ENCODE results near the gene ANKRD44.
A peak's percentile ranks its signal among the peaks of the same experiment; 100 is the strongest.
"Not testable (repeated sequence)": the region's sequence is repeated elsewhere in the genome, so short reads cannot be mapped to it uniquely, and the experiment has no call there.

Gene ANKRD44

GRCh38 chr2:197310271-197310985 is at the start of gene ANKRD44:
ANKRD44 (minus strand) TSS chr2:197310780; CDS start chr2:197310604, 176 bp downstream.
- peak; percentile 60 for DNase-seq

DNA sequence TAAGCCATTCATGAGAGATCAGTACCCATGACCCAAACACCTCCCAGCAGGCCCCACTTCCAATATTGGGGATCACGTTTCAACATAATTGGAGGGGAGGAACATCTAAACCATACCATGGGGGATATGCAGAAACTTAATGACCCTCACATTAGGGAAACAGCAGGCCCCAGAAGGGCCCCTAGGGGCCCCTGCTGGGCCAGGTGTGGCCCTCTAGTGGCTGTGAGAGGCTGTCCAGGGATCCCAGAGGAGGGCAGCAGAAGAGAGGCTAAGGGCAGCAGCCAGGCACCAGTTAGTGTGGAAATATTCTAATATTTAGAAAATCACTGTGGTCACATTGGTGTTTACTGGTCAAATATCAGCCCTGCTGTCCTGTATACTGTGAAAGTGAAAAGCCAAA is 49.3 kb upstream of the ANKRD44 start:
- no peak for DNase-seq

DNA sequence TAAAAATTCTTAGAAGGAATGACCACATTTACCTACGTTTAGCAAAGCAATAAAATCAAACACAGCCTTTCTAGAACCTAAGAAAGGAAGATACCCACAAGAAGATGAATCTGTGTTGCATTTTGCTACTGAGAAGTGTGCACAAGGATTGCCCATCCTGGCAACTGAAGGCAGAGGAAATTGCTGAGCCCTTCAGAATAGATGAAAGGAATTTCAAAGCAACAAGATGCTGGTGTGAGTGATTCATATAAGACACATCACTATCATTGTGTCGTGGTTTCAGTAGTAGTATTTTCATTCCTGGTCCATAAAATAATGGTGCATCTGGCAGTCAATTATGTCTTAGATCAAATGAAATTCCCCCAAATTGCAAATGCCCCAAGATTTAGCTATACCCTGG is 48.4 kb upstream of the ANKRD44 start:
- no peak for DNase-seq

DNA sequence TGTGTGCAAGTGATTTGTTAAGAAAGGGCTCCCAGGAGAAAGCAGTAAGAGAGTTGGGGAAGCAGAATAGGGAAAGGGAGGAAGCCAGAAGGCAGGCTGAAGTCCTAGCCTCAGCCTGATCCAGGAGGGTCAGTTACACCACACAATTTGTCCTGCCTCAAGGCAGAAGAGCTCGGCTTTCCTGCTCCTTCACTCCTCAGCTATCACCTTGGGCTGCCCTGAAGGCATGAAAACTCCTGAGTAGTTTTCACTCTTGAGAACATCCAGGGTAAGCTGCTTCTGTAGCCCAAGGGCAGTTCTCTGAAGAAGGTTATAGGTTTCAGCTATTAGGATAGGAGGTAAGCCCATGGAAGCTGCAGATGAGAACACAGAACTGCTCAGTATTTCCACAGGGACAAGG is 47.4 kb upstream of the ANKRD44 start:
- no peak for DNase-seq

DNA sequence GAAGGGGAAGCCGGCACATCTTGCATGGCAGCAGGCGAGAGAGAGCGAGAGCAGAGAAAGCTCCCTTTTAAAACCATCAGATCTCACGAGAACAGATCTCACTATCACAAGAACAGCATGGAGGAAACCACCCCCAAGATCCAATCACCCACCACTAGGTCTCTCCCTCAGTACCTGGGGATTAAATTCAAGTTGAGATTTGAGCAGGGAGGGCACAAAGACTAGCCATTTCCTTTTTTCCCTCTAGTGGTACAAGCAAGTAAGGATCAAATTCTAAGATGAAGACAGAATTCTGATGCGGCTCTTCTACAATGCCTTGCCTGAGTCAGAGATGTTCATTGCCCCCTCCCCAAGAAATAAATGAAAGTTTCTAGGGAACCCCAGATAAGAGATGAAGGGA is 45.6 kb upstream of the ANKRD44 start:
- no peak for DNase-seq

DNA sequence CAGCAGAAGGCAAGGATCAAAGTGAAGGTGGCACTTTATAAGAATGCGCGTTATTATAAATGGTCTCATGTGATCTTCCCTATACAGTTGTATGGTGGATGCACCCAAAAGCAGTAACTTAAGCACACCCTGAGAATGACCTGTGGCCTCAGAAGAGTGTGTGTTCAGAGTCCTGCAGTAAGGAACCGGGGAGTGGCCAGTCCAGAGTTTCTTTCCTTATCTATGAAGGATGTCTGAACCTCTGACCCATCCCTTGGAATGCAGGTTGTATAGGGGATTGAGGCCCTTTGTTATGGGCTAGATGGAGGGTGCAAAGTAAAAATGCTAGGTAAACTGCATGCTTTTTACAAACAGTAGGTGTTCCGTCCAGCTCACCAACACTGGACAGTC is 43.6 kb upstream of the ANKRD44 start:
- DNase-seq = no peak

- no peak for DNase-seq
Measured at GRCh38 chr2:197353393-197354168, 43.0 kb upstream of the ANKRD44 start.

DNA sequence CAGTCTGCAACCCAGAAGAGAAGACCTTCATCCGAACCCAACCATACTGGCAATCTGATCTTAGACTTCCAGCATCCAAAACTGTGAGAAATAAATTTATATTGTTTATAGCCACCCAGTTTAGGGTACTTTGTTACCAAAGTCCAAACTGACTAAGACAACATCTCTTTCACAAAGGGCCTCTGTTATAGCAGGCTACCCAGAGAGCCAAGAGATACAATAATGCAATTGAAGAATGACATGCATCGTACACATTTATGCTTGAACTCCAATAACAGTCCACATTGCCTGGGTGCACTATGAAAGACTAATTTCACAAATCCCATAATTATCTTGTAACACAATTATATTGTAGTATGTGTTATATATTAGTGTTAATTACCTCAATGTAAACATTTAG is 39.1 kb upstream of the ANKRD44 start:
- no peak for DNase-seq

DNA sequence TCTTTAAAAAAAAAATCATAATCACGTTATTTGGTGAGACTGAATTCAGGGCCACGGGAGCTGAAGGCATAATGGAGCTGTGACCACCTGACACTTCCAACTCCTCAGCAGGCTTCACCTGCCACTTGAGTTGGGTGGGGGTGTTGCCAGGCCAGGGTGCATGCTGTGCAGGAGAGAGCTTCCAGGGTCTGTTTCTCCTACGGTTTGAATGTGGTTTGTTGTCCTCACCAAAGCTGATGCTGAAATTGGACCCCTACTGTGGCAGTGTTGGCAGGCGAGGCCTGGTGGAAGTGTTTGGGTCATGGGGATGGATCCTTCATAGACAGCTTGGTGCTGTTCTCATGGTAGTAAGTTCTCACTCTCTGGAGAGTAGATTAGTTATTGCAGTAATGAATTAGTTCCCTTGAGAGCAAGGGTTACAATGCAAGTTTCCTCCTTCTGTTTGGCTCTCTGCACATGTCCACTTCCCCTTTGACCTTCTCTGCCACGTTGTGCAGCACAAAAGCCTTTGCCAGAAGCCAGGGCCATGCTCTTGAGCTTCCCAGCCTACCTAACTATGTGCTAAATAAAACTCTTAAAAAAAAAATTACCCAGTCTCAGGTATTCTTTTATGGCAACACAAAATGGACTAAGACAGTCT is 38.3 kb upstream of the ANKRD44 start:
- DNase-seq = no peak

- no peak for DNase-seq
Measured at GRCh38 chr2:197345846-197346370, 35.3 kb upstream of the ANKRD44 start.

DNA sequence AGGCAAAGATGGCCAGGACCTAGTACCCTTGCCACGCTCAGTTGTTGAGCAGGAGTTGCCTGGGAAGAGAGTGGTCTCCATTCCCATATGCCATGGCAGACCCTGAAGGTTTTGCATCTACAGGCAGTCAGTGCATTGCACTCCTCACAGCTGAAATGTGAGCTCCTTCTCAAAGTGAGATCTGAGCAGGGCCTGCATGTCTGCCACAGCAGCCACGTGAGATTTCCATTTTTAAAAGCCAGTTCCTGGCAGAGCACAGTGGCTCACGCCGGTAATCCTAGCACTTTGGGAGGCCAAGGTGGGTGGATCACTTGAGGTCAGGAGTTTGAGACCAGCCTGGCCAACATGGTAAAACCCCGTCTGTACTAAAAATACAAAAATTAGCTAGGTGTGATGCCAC is 33.4 kb upstream of the ANKRD44 start:
- DNase-seq = not testable (repeated sequence)

DNA sequence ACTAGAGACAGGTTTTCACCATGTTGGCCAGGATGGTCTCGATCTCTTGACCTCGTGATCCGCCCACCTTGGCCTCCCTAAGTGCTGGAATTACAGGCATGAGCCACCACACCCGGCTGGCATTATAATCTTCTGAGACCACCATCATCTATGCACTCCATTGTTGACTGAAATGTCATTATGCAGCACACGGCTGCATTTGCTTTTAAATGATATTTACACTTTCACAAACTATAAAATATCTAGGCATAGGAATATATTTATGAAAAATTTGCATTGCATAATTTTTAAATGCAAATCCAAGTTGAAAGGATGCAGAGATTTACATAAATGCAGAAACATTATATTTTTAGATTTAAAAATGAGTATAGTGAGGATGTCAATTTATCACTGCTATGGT is 30.0 kb upstream of the ANKRD44 start:
- no peak for DNase-seq

GRCh38 chr2:197339496-197340220 is 29.1 kb upstream of the ANKRD44 start:
- DNase-seq = no peak

GRCh38 chr2:197339016-197339415 is 28.4 kb upstream of the ANKRD44 start:
- DNase-seq = no peak

DNA sequence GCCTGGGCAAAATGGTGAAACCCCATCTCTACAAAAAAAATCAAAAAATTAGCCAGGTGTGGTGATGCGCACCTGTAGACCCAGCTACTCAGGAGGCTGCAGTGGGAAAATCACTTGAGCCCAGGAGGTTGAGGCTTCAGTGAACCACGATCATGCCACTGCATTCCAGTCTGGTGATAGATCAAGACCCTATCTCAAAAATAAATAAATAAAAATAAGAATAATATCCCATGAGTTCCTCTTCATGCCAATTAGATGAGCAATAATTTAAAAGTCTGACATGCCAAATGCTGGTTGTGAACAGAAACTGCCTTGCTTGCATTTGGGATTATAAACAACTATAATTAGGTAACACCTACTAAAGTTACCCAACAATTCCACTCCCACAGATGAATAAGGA is 22.1 kb upstream of the ANKRD44 start:
- DNase-seq = no peak

GRCh38 chr2:197328461-197328860 is 17.9 kb upstream of the ANKRD44 start:
- DNase-seq = no peak

DNA sequence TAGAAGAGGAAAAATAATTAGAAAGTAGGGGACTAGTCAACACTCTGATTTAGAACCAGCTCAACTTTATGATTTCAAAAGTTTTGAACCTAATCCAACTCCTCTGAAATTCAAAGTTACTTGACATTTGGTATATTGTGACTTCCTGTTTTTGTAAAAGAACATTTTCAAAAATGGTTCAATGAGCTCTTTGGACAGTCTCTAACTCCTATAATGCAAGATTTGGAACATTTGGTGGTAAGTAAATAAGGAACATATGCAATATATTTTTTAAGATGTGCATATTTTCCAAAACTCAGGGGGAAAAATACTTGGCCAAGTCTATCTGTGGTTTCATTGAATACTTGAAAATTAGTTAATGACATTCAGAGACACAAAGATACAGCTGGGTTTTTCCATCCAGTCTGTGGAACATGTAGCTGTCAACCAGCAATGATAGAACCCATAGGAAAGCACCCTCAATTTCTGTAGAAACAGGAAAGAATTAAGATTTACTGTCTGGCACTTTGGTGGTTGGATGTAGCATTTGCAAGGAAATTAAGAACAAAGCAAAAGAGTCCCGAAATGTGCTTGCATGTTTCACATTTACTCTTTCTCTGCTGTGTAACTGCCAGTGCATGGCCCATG is 17.0 kb upstream of the ANKRD44 start:
- no peak for DNase-seq

- no peak for DNase-seq
Measured at GRCh38 chr2:197327073-197327471, 16.5 kb upstream of the ANKRD44 start.

- no peak for DNase-seq
Measured at GRCh38 chr2:197324801-197325200, 14.2 kb upstream of the ANKRD44 start.

DNA sequence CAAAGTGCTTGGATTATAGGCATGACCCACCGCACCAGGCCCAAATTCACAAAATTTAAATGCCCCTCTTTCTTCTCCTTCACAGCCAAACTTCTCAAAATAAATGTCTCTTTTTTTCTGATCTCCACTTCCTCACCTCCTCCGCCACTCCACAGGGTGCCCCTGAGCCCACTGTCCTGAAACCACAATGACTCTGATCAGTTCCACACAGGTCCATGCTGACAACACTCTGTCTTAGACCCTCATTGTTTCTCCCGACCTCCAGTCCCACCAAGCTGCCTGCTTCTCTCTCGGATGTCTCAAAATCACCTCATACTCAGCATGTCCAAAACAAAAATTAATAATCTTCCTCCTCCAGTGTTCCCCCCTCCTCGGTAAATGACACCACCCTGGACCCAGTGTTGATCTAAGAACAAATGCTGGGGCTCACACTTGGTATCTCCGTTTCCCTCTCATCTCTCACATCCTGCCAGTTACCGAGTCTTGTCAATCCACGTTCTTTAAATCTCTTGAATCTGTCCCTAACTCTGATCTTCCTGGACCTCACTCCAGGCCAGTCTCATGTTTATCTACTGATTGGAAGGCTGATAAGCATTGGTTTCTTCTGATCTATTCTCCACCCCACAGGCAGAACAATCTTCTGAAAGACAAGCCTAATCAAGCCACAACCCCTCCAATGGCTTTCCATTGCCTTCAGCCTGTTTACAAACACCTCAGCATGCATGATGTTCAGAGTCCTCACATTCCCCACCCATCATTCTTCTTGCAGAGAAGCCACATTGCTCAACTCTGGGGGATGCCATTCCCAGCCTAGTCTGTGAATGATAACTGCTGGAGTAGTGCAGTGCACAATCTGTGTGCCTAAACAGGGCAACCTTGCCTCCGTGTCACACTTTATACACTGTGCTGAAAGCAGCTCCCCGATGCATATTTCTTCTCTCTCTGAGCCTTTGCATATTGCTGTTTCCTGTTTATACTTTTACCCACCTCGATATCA is 12.4 kb upstream of the ANKRD44 start:
- DNase-seq = no peak

DNA sequence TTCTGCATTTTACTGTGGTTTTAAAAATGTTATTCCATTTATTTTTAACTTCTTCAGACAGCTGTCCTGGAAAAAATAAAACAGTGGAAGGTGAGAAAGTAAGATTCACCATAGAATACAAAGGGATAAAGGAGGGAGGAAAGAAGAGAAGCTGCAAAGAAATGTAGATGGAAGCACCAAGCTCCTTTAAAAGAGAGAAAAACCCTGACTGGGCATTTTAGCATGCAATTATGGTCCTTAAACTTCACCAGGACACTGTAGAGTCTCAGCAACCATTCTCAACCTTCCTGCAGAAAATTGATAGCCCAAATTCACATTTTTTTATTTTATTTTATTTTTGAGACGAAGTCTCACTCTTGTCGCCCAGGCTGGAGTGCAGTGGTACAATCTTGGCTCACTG is 11.6 kb upstream of the ANKRD44 start:
- no peak for DNase-seq

Data from NCI-H2029 treated with DMSO at 0.1 percent for 48 hours (cell line).